CD4-positive, alpha-beta T cell (primary cell): ENCODE results near the gene CRIP2. TPM values are rescaled to one million over a fixed set of nuclear protein-coding genes. Genes with fewer than 3 reads are reported as not detected.

Experiments used
- ATAC-seq: fragments of 200-7000 bp; cut with Tn5 transposase; one replicate; pipeline ENCODE4 v1.10.0; 2022; ENCODE audit warnings: mild to moderate bottlenecking; ENCODE audit not compliant: poor library complexity
- CTCF ChIA-PET: fragments of 350-600 bp; sonication (Branson Sonifier 250); formaldehyde crosslinking; loops from one replicate; lab custom pipeline; 2021; ENCODE audit warnings: antibody characterized with exemption, inconsistent platforms; lab: Charles Lee
- POLR2A ChIA-PET: fragments of 350-600 bp; sonication (Branson Sonifier 250); formaldehyde crosslinking; loops from one replicate; lab custom pipeline; 2021; ENCODE audit warnings: antibody characterized with exemption, inconsistent platforms; lab: Charles Lee
- DNase-seq, 14 experiments: peaks; one replicate each; pipeline ENCODE4 v3.0.0-alpha.2; 2013 to 2020; ENCODE audit warnings: mixed read lengths in 2 of 14
- H3K27ac ChIP-seq, 2 donors: one replicate each; pipeline versions ENCODE4 v1.5.1 to v1.7.0; 2013; ENCODE audit warnings: low read length in 2 of 2, low read depth in 1 of 2, mild to moderate bottlenecking in 1 of 2
- H3K27me3 ChIP-seq, 2 experiments: 1 replicate in 1 of 2; 2 replicates in 1 of 2; pipeline versions ENCODE4 v1.6.1 to v1.7.0; 2013; ENCODE audit warnings: low read length in 2 of 2, control low read depth in 1 of 2, mild to moderate bottlenecking in 1 of 2, moderate library complexity in 1 of 2; ENCODE audit not compliant: insufficient read depth in 2 of 2, control insufficient read depth in 1 of 2
- H3K36me3 ChIP-seq: one replicate; pipeline ENCODE4 v1.6.1; 2013; ENCODE audit warnings: low read length, control low read depth; ENCODE audit not compliant: insufficient read depth
- H3K4me1 ChIP-seq: one replicate; pipeline ENCODE4 v1.6.1; 2013; ENCODE audit warnings: low read length, control low read depth; ENCODE audit not compliant: insufficient read depth
- H3K4me3 ChIP-seq: one replicate; pipeline ENCODE4 v1.5.1; 2013; ENCODE audit warnings: mild to moderate bottlenecking, low read length, moderate library complexity
- H3K9me3 ChIP-seq, 2 experiments: 1 replicate in 1 of 2; 2 replicates in 1 of 2; pipeline versions ENCODE4 v1.6.1 to v1.7.0; 2013; ENCODE audit warnings: low read length in 2 of 2, mild to moderate bottlenecking in 2 of 2, control low read depth in 1 of 2, moderate library complexity in 1 of 2; ENCODE audit not compliant: control insufficient read depth in 1 of 2, insufficient read depth in 1 of 2
- H3K27ac Mint-ChIP-seq: one replicate; pipeline ENCODE4 v1.8.0; 2020; ENCODE audit warnings: mixed read lengths
- H3K27me3 Mint-ChIP-seq: one replicate; pipeline ENCODE4 v1.8.0; 2021; ENCODE audit warnings: mixed read lengths
- H3K36me3 Mint-ChIP-seq: one replicate; pipeline ENCODE4 v1.8.0; 2021; ENCODE audit warnings: low read depth, mixed read lengths
- H3K4me1 Mint-ChIP-seq: one replicate; pipeline ENCODE4 v1.8.0; 2021; ENCODE audit warnings: low read depth, mixed read lengths
- H3K4me3 Mint-ChIP-seq: one replicate; pipeline ENCODE4 v1.8.0; 2020; ENCODE audit warnings: mild to moderate bottlenecking, mixed read lengths
- H3K9me3 Mint-ChIP-seq: one replicate; pipeline ENCODE4 v1.8.0; 2020; ENCODE audit warnings: mixed read lengths
- CTCF ChIP-seq: fragments of 200-600 bp; IDR thresholded peaks from one replicate; pipeline ENCODE4 v1.8.0; 2022; ENCODE audit warnings: antibody characterized with exemption, mild to moderate bottlenecking
- intact Hi-C, 2 experiments: fragments of 100-400 bp; cut with DNase I in 1 of 2; cut with micrococcal nuclease in 1 of 2; formaldehyde crosslinking; loops; one replicate each; pipeline versions ENCODE4 v1.15.1 to v1.9.0; 2023 to 2025; cut with DNase I, micrococcal nuclease
- total RNA-seq, 174 experiments: library from RNA in 2 of 174; stranded (reverse) in 2 of 174; gene quantifications; one replicate each; pipeline ENCODE4 v1.2.3 and lab custom pipeline; 2021 to 2026

CRIP2 gene
- total RNA-seq, 2 experiments from 2014 or later, result 62.5 to 68.3 TPM

- Mint-ChIP-seq H3K36me3 (no peaks in the 10 kb centered on the region), H3K27ac (no peak overlapping the region), H3K27me3 (peaks cover 30% of the 10 kb centered on the region), H3K4me3 (peak overlapping the region; percentile 51), H3K9me3 (no peaks in the 10 kb centered on the region), H3K4me1 (peaks cover 17% of the 10 kb centered on the region)
- ChIA-PET CTCF (no interaction called here), POLR2A (no interaction called here)
- peaks cover 0 to 11% of the 10 kb centered on the region in 2 experiments for H3K9me3 ChIP-seq
- H3K4me3 ChIP-seq, result no peak overlapping the region
- no peak for DNase-seq
- no peaks in the 10 kb centered on the region for H3K36me3 ChIP-seq
- no peak for ATAC-seq
- intact Hi-C loops, result loop anchor here in 1 of 2 experiments (5.0 kb wide), 1 partner anchor 213 kb away; the partner anchor contains the start of gene PACS2
- H3K27ac ChIP-seq, result no peak overlapping the region
- H3K4me1 ChIP-seq, result peaks cover 39% of the 10 kb centered on the region
- no peak for TF ChIP-seq CTCF
- peaks cover 19 to 23% of the 10 kb centered on the region in 2 experiments for H3K27me3 ChIP-seq
Measured at GRCh38 chr14:105525326-105525725, 50.7 kb downstream of the CRIP2 start.

GRCh38 chr14:105525861-105526775 is 51.5 kb downstream of the CRIP2 start, which contains the start of gene TMEM121:
TMEM121 (plus strand) TSS chr14:105526583; CDS start chr14:105528835, 2,252 bp downstream.
- H3K36me3 ChIP-seq, result no peaks in the 10 kb centered on the region
- ChIA-PET CTCF (no interaction called here), POLR2A (no interaction called here)
- Mint-ChIP-seq H3K4me3 (peak within 1 kb of the TSS; percentile 87), H3K27ac (peak within 1 kb of the TSS; percentile 68), H3K27me3 (peaks cover 28% of the 10 kb centered on the region), H3K36me3 (no peaks in the 10 kb centered on the region), H3K4me1 (peaks cover 17% of the 10 kb centered on the region), H3K9me3 (no peaks in the 10 kb centered on the region)
- H3K9me3 ChIP-seq, result peaks cover 0 to 11% of the 10 kb centered on the region in 2 experiments
- peaks cover 39% of the 10 kb centered on the region for H3K4me1 ChIP-seq
- TF ChIP-seq CTCF, result no peak
- ATAC-seq (peak; percentile 28), DNase-seq (peak in 7 of 14 experiments; percentile 19 to 75 (median 43))
- H3K27me3 ChIP-seq, result peaks cover 19 to 23% of the 10 kb centered on the region in 2 experiments
- H3K27ac ChIP-seq, result no peak within 1 kb of the TSS
- intact Hi-C loops, result loop anchor here in 1 of 2 experiments (5.0 kb wide), 1 partner anchor 214 kb away; the partner anchor contains the start of gene PACS2
- peak within 1 kb of the TSS; percentile 47 for H3K4me3 ChIP-seq

DNA sequence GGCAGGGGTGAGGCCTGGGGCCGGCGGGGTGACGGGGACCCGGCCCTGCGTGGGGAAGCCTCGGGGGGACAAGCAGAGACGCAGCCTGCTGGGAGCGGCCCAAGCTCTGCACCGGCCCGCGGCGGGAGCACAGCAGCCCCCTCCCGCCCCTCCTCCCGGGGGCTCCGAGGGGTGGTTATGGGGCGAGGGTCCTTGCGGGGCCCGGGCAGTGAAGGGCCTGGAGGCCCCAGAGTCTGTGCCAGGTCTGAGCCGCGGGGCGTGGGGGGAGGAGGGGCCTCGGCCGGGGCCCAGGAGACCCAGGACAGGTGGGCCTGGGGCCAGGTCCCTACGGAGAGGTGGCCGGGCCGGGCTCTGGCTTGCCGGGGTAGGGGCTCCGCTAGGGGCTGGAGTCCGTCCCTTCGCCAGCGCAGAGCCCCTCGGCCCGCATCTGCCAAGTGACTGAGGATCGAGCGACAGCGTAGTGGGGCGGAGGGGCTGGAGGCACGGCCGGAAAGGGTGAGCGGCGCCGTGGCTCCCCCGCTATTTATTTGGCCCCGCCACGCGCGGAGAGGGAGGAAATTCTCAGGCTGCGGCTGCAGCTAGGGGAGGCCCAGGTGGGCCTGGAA is 52.3 kb downstream of the CRIP2 start:
- intact Hi-C loops, result loop anchor here in 1 of 2 experiments (5.0 kb wide), 1 partner anchor 215 kb away; the partner anchor contains the start of gene PACS2
- Mint-ChIP-seq H3K9me3 (no peaks in the 10 kb centered on the region), H3K4me1 (peaks cover 17% of the 10 kb centered on the region), H3K27ac (peak overlapping the region; percentile 68), H3K36me3 (no peaks in the 10 kb centered on the region), H3K27me3 (peaks cover 25% of the 10 kb centered on the region), H3K4me3 (peak overlapping the region; percentile 87)
- H3K4me3 ChIP-seq, result peak overlapping the region; percentile 47
- DNase-seq (peak in 1 of 14 experiments; percentile 17), ATAC-seq (no peak)
- no peak overlapping the region for H3K27ac ChIP-seq
- no peaks in the 10 kb centered on the region for H3K36me3 ChIP-seq
- peaks cover 39% of the 10 kb centered on the region for H3K4me1 ChIP-seq
- TF ChIP-seq CTCF, result no peak
- ChIA-PET CTCF (interaction anchor here (2.9 kb wide), 1 partner anchor 156 kb away, joined by 20 read pairs; no protein-coding TSS in a partner anchor), POLR2A (no interaction called here)
- peaks cover 0 to 11% of the 10 kb centered on the region in 2 experiments for H3K9me3 ChIP-seq
- H3K27me3 ChIP-seq, result peaks cover 19 to 23% of the 10 kb centered on the region in 2 experiments
